Endothelial cell of umbilical vein (primary cell): ENCODE measurements around the gene MSH3. TPM values are rescaled to one million over a fixed set of nuclear protein-coding genes. Genes with fewer than 3 reads are reported as not detected.

Source experiments
- BruUV-seq: library from RNA; stranded (reverse); fragments of 400-500 nt; replicated peaks from 2 replicates; lab custom pipeline; 2021; lab: Mats Ljungman, UMichigan
- CTCF ChIA-PET: fragments of 300-600, 350-600 bp; sonication (Branson Sonifier 250); formaldehyde crosslinking; loops from one replicate; lab custom pipeline; 2021; ENCODE audit warnings: antibody characterized with exemption, inconsistent platforms; lab: Charles Lee
- POLR2A ChIA-PET: fragments of 300-600, 350-600 bp; sonication (Branson Sonifier 250); formaldehyde crosslinking; loops from one replicate; lab custom pipeline; 2021; ENCODE audit warnings: antibody characterized with exemption, inconsistent platforms; lab: Charles Lee
- DNase-seq: peaks from one replicate; pipeline ENCODE4 v3.0.0-alpha.2; 2011; ENCODE audit warnings: low read depth, low spot score
- FAIRE-seq: peaks from 2 replicates; lab custom pipeline; 2011; peaks lifted over from hg19 to GRCh38; lab: Jason Lieb, UNC
- H2AFZ ChIP-seq: 2 replicates; pipeline ENCODE4 v1.6.0; 2012; ENCODE audit warnings: low read depth, low read length, control low read depth, inconsistent platforms
- H3K27ac ChIP-seq: 2 replicates; pipeline ENCODE4 v1.5.1; 2011; ENCODE audit warnings: low read depth, mild to moderate bottlenecking, control low read depth, low read length, moderate library complexity; ENCODE audit not compliant: insufficient read depth
- H3K27me3 ChIP-seq, 2 experiments: 2 replicates each; pipeline versions ENCODE4 v1.6.0 to v1.6.1; 2011; ENCODE audit warnings: low read length in 2 of 2, mixed read lengths in 1 of 2; ENCODE audit not compliant: control insufficient read depth in 2 of 2, insufficient read depth in 2 of 2
- H3K36me3 ChIP-seq, 2 experiments: 2 replicates in 1 of 2; 3 replicates in 1 of 2; pipeline ENCODE4 v1.5.1; 2011; ENCODE audit warnings: low read length in 2 of 2, mild to moderate bottlenecking in 1 of 2, moderate library complexity in 1 of 2; ENCODE audit not compliant: control insufficient read depth in 2 of 2, insufficient read depth in 2 of 2; ENCODE audit errors: extremely low read depth in 1 of 2
- H3K4me1 ChIP-seq: 3 replicates; pipeline ENCODE4 v1.5.1; 2011; ENCODE audit warnings: mild to moderate bottlenecking, low read length; ENCODE audit not compliant: control insufficient read depth, insufficient read depth; ENCODE audit errors: extremely low read depth
- H3K4me2 ChIP-seq: 2 replicates; pipeline ENCODE4 v1.6.1; 2011; ENCODE audit warnings: low read length, control low read depth, mixed read lengths; ENCODE audit not compliant: insufficient read depth
- H3K4me3 ChIP-seq, 3 experiments: fragments of 200-600 bp in 1 of 3; sonication (generic), shearing (Covaris generic) in 1 of 3; replicated peaks in 1 of 3; 2 replicates each; pipeline ENCODE4 v1.5.1; 2011 to 2016; ENCODE audit warnings: control low read depth in 3 of 3, low read length in 3 of 3, mild to moderate bottlenecking in 2 of 3, inconsistent platforms in 1 of 3, low read depth in 1 of 3, moderate library complexity in 1 of 3; ENCODE audit not compliant: insufficient read depth in 1 of 3
- H3K79me2 ChIP-seq: 2 replicates; pipeline ENCODE4 v1.6.0; 2012; ENCODE audit warnings: low read length, inconsistent platforms; ENCODE audit not compliant: control insufficient read depth, insufficient read depth
- H3K9ac ChIP-seq: replicated peaks from 2 replicates; pipeline ENCODE3; 2011; ENCODE audit warnings: low read length, control low read depth; ENCODE audit not compliant: insufficient read depth; ENCODE audit errors: extremely low read depth
- H3K9me1 ChIP-seq: replicated peaks from 3 replicates; pipeline ENCODE4 v1.6.0; 2011; ENCODE audit warnings: mild to moderate bottlenecking, low read length; ENCODE audit not compliant: control insufficient read depth, insufficient read depth; ENCODE audit errors: extremely low read depth
- H3K9me3 ChIP-seq: replicated peaks from 2 replicates; pipeline ENCODE4 v1.5.1; 2012; ENCODE audit warnings: low read length, inconsistent platforms; ENCODE audit not compliant: control insufficient read depth, insufficient read depth
- H4K20me1 ChIP-seq: replicated peaks from 2 replicates; pipeline ENCODE3; 2011; ENCODE audit warnings: mild to moderate bottlenecking, low read length; ENCODE audit not compliant: control insufficient read depth, insufficient read depth; ENCODE audit errors: extremely low read depth
- EZH2 ChIP-seq: IDR thresholded peaks from 2 replicates; pipeline ENCODE4 v1.6.1; 2012; ENCODE audit warnings: borderline replicate concordance, low read depth, mild to moderate bottlenecking, moderate library complexity, low read length, inconsistent platforms; ENCODE audit not compliant: severe bottlenecking
- FOS ChIP-seq: IDR thresholded peaks from 2 replicates; pipeline ENCODE4 v1.6.1; 2011; ENCODE audit warnings: mild to moderate bottlenecking, low read length, moderate library complexity, borderline replicate concordance; ENCODE audit not compliant: insufficient read depth
- GATA2 ChIP-seq: IDR thresholded peaks from 2 replicates; pipeline ENCODE4 v1.7.0; 2011; ENCODE audit warnings: low read depth, mild to moderate bottlenecking, moderate library complexity, mixed read lengths, low read length; ENCODE audit not compliant: insufficient read length, insufficient read depth
- JUN ChIP-seq: IDR thresholded peaks from 2 replicates; pipeline ENCODE4 v1.6.1; 2011; ENCODE audit warnings: borderline replicate concordance, low read depth; ENCODE audit not compliant: insufficient read length, insufficient read depth
- MYC ChIP-seq: IDR thresholded peaks from one replicate; pipeline ENCODE4 v1.6.1; 2011; ENCODE audit warnings: mild to moderate bottlenecking, low read depth, low read length
- POLR2A ChIP-seq: IDR thresholded peaks from 2 replicates; pipeline ENCODE4 v1.6.1; 2012; ENCODE audit warnings: low read depth, mild to moderate bottlenecking, control low read depth, low read length
- POLR2AphosphoS5 ChIP-seq: IDR thresholded peaks from 2 replicates; pipeline ENCODE4 v1.6.1; 2012; ENCODE audit warnings: low read depth, mild to moderate bottlenecking, control low read depth, low read length, moderate library complexity; ENCODE audit not compliant: insufficient read depth
- dilution Hi-C: fragments of 300-500 bp; cut with MboI; formaldehyde crosslinking; loops from one replicate; pipeline ENCODE4 v1.15.0; 2019; ENCODE audit warnings: low sequenced_read_pairs; ENCODE audit not compliant: extremely low pct_ligation_motif_present
- intact Hi-C: fragments of 100-400 bp; cut with micrococcal nuclease; formaldehyde crosslinking; loops from one replicate; pipeline ENCODE4 v1.10.0; 2022
- polyA plus RNA-seq, 4 experiments: library from polyadenylated mRNA; depleted of rRNA in 3 of 4; stranded (reverse) in 3 of 4; unstranded in 1 of 4; fragments of >200 nt; gene quantifications; 2 replicates each; pipeline versions ENCODE4 v1.2.1 to v1.2.3, GENCODE V29; 2011 to 2012; ENCODE audit warnings: missing spikeins in 1 of 4
- total RNA-seq: library from RNA; stranded (reverse); gene quantifications from 2 replicates; pipeline ENCODE4 v1.2.3, GENCODE V29; 2021
- TF ChIP-seq, protein P1 (sequence below): IDR thresholded peaks from 2 replicates; pipeline ENCODE4 v1.6.1; 2011; ENCODE audit not compliant: insufficient read depth, insufficient read length
- TF ChIP-seq, protein P2 (sequence below), 2 donors: IDR thresholded peaks; 1 replicate in 1 of 2; 2 replicates in 1 of 2; pipeline ENCODE4 v1.5.1; 2011; ENCODE audit warnings: low read length in 2 of 2, mild to moderate bottlenecking in 2 of 2, moderate library complexity in 2 of 2, control low read depth in 1 of 2, inconsistent platforms in 1 of 2, low read depth in 1 of 2; ENCODE audit not compliant: insufficient read depth in 1 of 2; ENCODE audit errors: extremely low read depth in 1 of 2

The MSH3 gene
- total and polyA plus RNA-seq, 2 donors (not counting 3 experiments of a cell fraction or from before 2014, with no cell fraction given), result 2.0 to 13.0 TPM

DNA sequence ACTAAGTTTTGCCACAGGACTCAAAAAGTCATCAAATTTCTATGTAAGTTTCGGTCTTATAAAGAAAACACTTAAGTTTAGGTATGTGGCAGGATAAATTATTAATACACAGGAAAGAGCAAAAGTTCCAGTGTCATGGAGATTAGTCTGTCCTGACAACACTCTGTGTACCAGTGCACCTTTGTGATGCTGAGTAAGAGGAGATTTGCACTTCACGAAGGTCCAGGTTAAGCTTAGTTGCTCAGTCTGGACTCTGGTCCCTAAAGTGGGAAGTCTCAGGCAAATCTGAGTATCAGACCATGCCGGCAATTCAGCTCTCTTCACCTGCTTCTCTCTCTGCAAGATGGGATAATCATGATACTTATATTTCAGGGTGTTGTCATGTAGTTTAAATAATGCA is 166.2 kb downstream of the MSH3 start:
- FAIRE-seq (no peak), DNase-seq (no peak)
- no peaks in the 10 kb centered on the region for H3K36me3 ChIP-seq
- H3K4me3 ChIP-seq, result no peak overlapping the region
- H3K9me3 ChIP-seq, result no peaks in the 10 kb centered on the region
- H3K27ac ChIP-seq, result no peak overlapping the region
- H3K79me2 ChIP-seq, result no peaks in the 10 kb centered on the region
- no peaks in the 10 kb centered on the region for H4K20me1 ChIP-seq
- peaks cover under 1% of the 10 kb centered on the region for H3K4me1 ChIP-seq
- H3K9ac ChIP-seq, result no peak overlapping the region
- H3K27me3 ChIP-seq, result no peaks in the 10 kb centered on the region
- dilution Hi-C loops (loop anchor here (25.0 kb wide), 1 partner anchor 192 kb away; no protein-coding TSS in a partner anchor), intact Hi-C loops (no loop called here)
- CTCF ChIA-PET, result interaction anchor here (1.0 kb wide), 1 partner anchor 287 kb away, joined by 4 read pairs; no protein-coding TSS in a partner anchor
- H3K4me2 ChIP-seq, result no peak overlapping the region
- TF ChIP-seq, protein P1, sequence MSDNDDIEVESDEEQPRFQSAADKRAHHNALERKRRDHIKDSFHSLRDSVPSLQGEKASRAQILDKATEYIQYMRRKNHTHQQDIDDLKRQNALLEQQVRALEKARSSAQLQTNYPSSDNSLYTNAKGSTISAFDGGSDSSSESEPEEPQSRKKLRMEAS, result no peak
- TF ChIP-seq GATA2, result no peak
- no peak for TF ChIP-seq EZH2
- no peak for TF ChIP-seq FOS
- no peak for TF ChIP-seq JUN
- TF ChIP-seq MYC, result no peak
- TF ChIP-seq, protein P2, sequence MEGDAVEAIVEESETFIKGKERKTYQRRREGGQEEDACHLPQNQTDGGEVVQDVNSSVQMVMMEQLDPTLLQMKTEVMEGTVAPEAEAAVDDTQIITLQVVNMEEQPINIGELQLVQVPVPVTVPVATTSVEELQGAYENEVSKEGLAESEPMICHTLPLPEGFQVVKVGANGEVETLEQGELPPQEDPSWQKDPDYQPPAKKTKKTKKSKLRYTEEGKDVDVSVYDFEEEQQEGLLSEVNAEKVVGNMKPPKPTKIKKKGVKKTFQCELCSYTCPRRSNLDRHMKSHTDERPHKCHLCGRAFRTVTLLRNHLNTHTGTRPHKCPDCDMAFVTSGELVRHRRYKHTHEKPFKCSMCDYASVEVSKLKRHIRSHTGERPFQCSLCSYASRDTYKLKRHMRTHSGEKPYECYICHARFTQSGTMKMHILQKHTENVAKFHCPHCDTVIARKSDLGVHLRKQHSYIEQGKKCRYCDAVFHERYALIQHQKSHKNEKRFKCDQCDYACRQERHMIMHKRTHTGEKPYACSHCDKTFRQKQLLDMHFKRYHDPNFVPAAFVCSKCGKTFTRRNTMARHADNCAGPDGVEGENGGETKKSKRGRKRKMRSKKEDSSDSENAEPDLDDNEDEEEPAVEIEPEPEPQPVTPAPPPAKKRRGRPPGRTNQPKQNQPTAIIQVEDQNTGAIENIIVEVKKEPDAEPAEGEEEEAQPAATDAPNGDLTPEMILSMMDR (IDR thresholded peaks at IDR 0.05; ENCODE audit: extremely low read depth in 1 of 2, insufficient read depth in 1 of 2, low read depth in 1 of 2, low read length in 2 of 2), result no peak
- TF ChIP-seq POLR2AphosphoS5, result no peak
- no peak for TF ChIP-seq POLR2A
- H3K9me1 ChIP-seq, result no peaks in the 10 kb centered on the region
- no TSS peak for BruUV-seq
- POLR2A ChIA-PET, result no interaction called here
- H2AFZ ChIP-seq, result no peak overlapping the region
